GM21576 (cell line): ENCODE data around the gene NFATC2.

Experiments
- ATAC-seq: cut with Tn5 transposase; IDR thresholded peaks from one replicate; pipeline ENCODE4 v1.9.1; 2021; ENCODE audit warnings: mild to moderate bottlenecking, moderate library complexity; ENCODE audit not compliant: unreplicated experiment

Gene NFATC2

GRCh38 chr20:51542571-51543421, at the start of gene NFATC2:
Gene NFATC2, minus strand, starts transcription at chr20:51542719. Its CDS starts 220 bp downstream, at chr20:51542499.
- peak; percentile 30 for ATAC-seq

- no peak for ATAC-seq
Observed at GRCh38 chr20:51591871-51592270, 49.4 kb upstream of the NFATC2 start.

- no peak for ATAC-seq
Observed at GRCh38 chr20:51588762-51589161, 46.2 kb upstream of the NFATC2 start.

- no peak for ATAC-seq
Observed at GRCh38 chr20:51587145-51587544, 44.6 kb upstream of the NFATC2 start.

- no peak for ATAC-seq
Observed at GRCh38 chr20:51586005-51586440, 43.5 kb upstream of the NFATC2 start.

- ATAC-seq = no peak
Observed at GRCh38 chr20:51585148-51585547, 42.6 kb upstream of the NFATC2 start.

- no peak for ATAC-seq
Observed at GRCh38 chr20:51584737-51585136, 42.2 kb upstream of the NFATC2 start.

- no peak for ATAC-seq
Observed at GRCh38 chr20:51584116-51584515, 41.6 kb upstream of the NFATC2 start.

GRCh38 chr20:51583499-51583898, 41.0 kb upstream of the NFATC2 start:
- ATAC-seq = no peak

- ATAC-seq = no peak
Observed at GRCh38 chr20:51583073-51583472, 40.6 kb upstream of the NFATC2 start.

GRCh38 chr20:51581571-51581970, 39.1 kb upstream of the NFATC2 start:
- no peak for ATAC-seq

- ATAC-seq = no peak
Observed at GRCh38 chr20:51579137-51579536, 36.6 kb upstream of the NFATC2 start.

- no peak for ATAC-seq
Observed at GRCh38 chr20:51578145-51578459, 35.6 kb upstream of the NFATC2 start.

- no peak for ATAC-seq
Observed at GRCh38 chr20:51577432-51578144, 35.1 kb upstream of the NFATC2 start.

GRCh38 chr20:51575486-51575885, 33.0 kb upstream of the NFATC2 start:
- no peak for ATAC-seq

- no peak for ATAC-seq
Observed at GRCh38 chr20:51574248-51575033, 31.9 kb upstream of the NFATC2 start.

- ATAC-seq = no peak
Observed at GRCh38 chr20:51573576-51574243, 31.2 kb upstream of the NFATC2 start.

- no peak for ATAC-seq
Observed at GRCh38 chr20:51571460-51571794, 28.9 kb upstream of the NFATC2 start.

- ATAC-seq = no peak
Observed at GRCh38 chr20:51570739-51571459, 28.4 kb upstream of the NFATC2 start.
